Stromal cell of bone marrow (primary cell): Measurements from ENCODE around the gene CCM2.

ENCODE experiments used
- DNase-seq: peaks from one replicate; pipeline ENCODE4 v3.0.0-alpha.2; 2012; ENCODE audit warnings: low read depth

Gene CCM2

GRCh38 chr7:44969049-44969700, 30.8 kb upstream of the CCM2 start:
- DNase-seq = no peak

- no peak for DNase-seq
Observed at GRCh38 chr7:44969701-44970522, 30.1 kb upstream of the CCM2 start.

GRCh38 chr7:44970523-44971051, 29.4 kb upstream of the CCM2 start:
- DNase-seq = no peak

- DNase-seq = no peak
Observed at GRCh38 chr7:44971188-44971901, 28.7 kb upstream of the CCM2 start.

GRCh38 chr7:44971902-44972441, 28.0 kb upstream of the CCM2 start:
- no peak for DNase-seq

- DNase-seq = no peak
Observed at GRCh38 chr7:44972562-44972961, 27.4 kb upstream of the CCM2 start.

GRCh38 chr7:44973610-44974401, 26.2 kb upstream of the CCM2 start:
- no peak for DNase-seq

GRCh38 chr7:44974549-44974948, 25.5 kb upstream of the CCM2 start:
- no peak for DNase-seq

GRCh38 chr7:44975331-44976039, 24.5 kb upstream of the CCM2 start:
- no peak for DNase-seq

- DNase-seq = no peak
Observed at GRCh38 chr7:44976040-44976745, 23.8 kb upstream of the CCM2 start.

GRCh38 chr7:44976746-44977196, 23.2 kb upstream of the CCM2 start:
- DNase-seq = no peak

- DNase-seq = no peak
Observed at GRCh38 chr7:44977304-44977958, 22.6 kb upstream of the CCM2 start.

GRCh38 chr7:44977959-44978335, 22.1 kb upstream of the CCM2 start:
- DNase-seq = no peak

GRCh38 chr7:44978511-44979366, 21.3 kb upstream of the CCM2 start, which contains the start of gene MYO1G:
MYO1G (minus strand) TSS chr7:44979015; CDS start chr7:44978961, 54 bp downstream.
- DNase-seq = no peak

GRCh38 chr7:44979481-44980392, 20.3 kb upstream of the CCM2 start:
- DNase-seq = no peak

GRCh38 chr7:44980393-44981034, 19.5 kb upstream of the CCM2 start:
- DNase-seq = no peak
